Measurements from ENCODE around the gene WHRN. TPM values are rescaled to one million over a fixed set of nuclear protein-coding genes. Genes with fewer than 3 reads are reported as not detected.

The WHRN gene
- total RNA-seq, 2 experiments from 2014 or later: 4.6 to 5.8 TPM

Other genes starting within 250 kb of the WHRN start
- not detected for gene ORM1, start 182.4 kb downstream of the WHRN start, total RNA-seq
- not detected for gene ORM2, start 175.6 kb downstream of the WHRN start, total RNA-seq
- 100 to 1,000 TPM; 129 to 130 TPM for gene AKNA, start 117.5 kb downstream of the WHRN start, total RNA-seq
- gene ATP6V1G1, start 82.3 kb upstream of the WHRN start, total RNA-seq: 10 to 100 TPM; 41.7 to 41.9 TPM
- 10 to 100 TPM; 28.8 to 29.8 TPM for gene TMEM268, start 105.8 kb upstream of the WHRN start, total RNA-seq
- not detected for gene TEX53, start 152.3 kb upstream of the WHRN start, total RNA-seq
- gene TEX48, start 176.7 kb upstream of the WHRN start, total RNA-seq: under 1 TPM; 0.70 to 0.80 TPM